DND-41 (cell line): ENCODE data around the gene BRI3BP.

Experiments
- ATAC-seq: fragments of 200-7000 bp; cut with Tn5 transposase; 3 replicates; pipeline ENCODE4 v1.9.1; 2021; ENCODE audit warnings: low read depth; ENCODE audit not compliant: insufficient read depth
- DNase-seq: peaks from one replicate; pipeline ENCODE4 v3.0.0-alpha.2; 2020
- H2AFZ ChIP-seq: 2 replicates; pipeline ENCODE4 v1.6.0; 2012; ENCODE audit warnings: low read depth, low read length
- H3K27ac ChIP-seq: 2 replicates; pipeline ENCODE4 v1.5.1; 2012; ENCODE audit warnings: low read length, inconsistent platforms
- H3K27me3 ChIP-seq: fragments of 200-600 bp; sonication (generic); 2 replicates; pipeline ENCODE4 v1.6.0; 2012; ENCODE audit warnings: low read length, mild to moderate bottlenecking, inconsistent platforms; ENCODE audit not compliant: insufficient read depth, poor library complexity
- H3K36me3 ChIP-seq: 2 replicates; pipeline ENCODE4 v1.5.1; 2012; ENCODE audit warnings: low read length, inconsistent platforms; ENCODE audit not compliant: insufficient read depth
- H3K4me1 ChIP-seq: 2 replicates; pipeline ENCODE4 v1.5.1; 2012; ENCODE audit warnings: mild to moderate bottlenecking, low read length; ENCODE audit not compliant: insufficient read depth
- H3K4me2 ChIP-seq: 2 replicates; pipeline ENCODE4 v1.6.0; 2012; ENCODE audit warnings: mild to moderate bottlenecking, moderate library complexity, low read length, inconsistent platforms; ENCODE audit not compliant: insufficient read depth
- H3K4me3 ChIP-seq, 2 experiments: fragments of 200-600 bp in 1 of 2; shearing (Covaris generic) in 1 of 2; 2 replicates each; pipeline ENCODE4 v1.5.1; 2012 to 2016; ENCODE audit warnings: inconsistent platforms in 2 of 2, low read length in 2 of 2, mild to moderate bottlenecking in 2 of 2, low read depth in 1 of 2, moderate library complexity in 1 of 2
- H3K79me2 ChIP-seq: 2 replicates; pipeline ENCODE4 v1.6.0; 2012; ENCODE audit warnings: low read length, inconsistent platforms; ENCODE audit not compliant: insufficient read depth
- H3K9ac ChIP-seq: 2 replicates; pipeline ENCODE4 v1.6.0; 2012; ENCODE audit warnings: low read depth, mild to moderate bottlenecking, inconsistent platforms, low read length, moderate library complexity
- H3K9me3 ChIP-seq: 2 replicates; pipeline ENCODE4 v1.5.1; 2012; ENCODE audit warnings: low read length, moderate library complexity, mild to moderate bottlenecking, inconsistent platforms; ENCODE audit not compliant: insufficient read depth, severe bottlenecking
- H4K20me1 ChIP-seq: 2 replicates; pipeline ENCODE4 v1.6.0; 2012; ENCODE audit warnings: low read length; ENCODE audit not compliant: insufficient read depth
- CTCF ChIP-seq: IDR thresholded peaks from 2 replicates; pipeline ENCODE4 v1.5.1; 2012; ENCODE audit warnings: borderline replicate concordance, low read length, moderate library complexity, mild to moderate bottlenecking; ENCODE audit not compliant: poor library complexity, severe bottlenecking; ENCODE audit errors: extremely low read depth
- EZH2 ChIP-seq: IDR thresholded peaks from 3 replicates; pipeline ENCODE4 v1.6.1; 2012; ENCODE audit warnings: borderline replicate concordance, low read depth, mild to moderate bottlenecking, moderate library complexity, low read length, inconsistent platforms; ENCODE audit not compliant: severe bottlenecking

The BRI3BP gene

GRCh38 chr12:125050446-125050845, 57.0 kb downstream of the BRI3BP start:
- H3K9ac ChIP-seq = no peak overlapping the region
- H3K27ac ChIP-seq = no peak overlapping the region
- ATAC-seq (no peak), DNase-seq (no peak)
- H3K9me3 ChIP-seq = no peaks in the 10 kb centered on the region
- H3K4me3 ChIP-seq = no peak overlapping the region
- no peaks in the 10 kb centered on the region for H3K36me3 ChIP-seq
- TF ChIP-seq EZH2 = no peak
- TF ChIP-seq CTCF = no peak
- H3K4me2 ChIP-seq = no peak overlapping the region
- no peak overlapping the region for H2AFZ ChIP-seq
- H4K20me1 ChIP-seq = no peaks in the 10 kb centered on the region
- no peaks in the 10 kb centered on the region for H3K27me3 ChIP-seq
- no peaks in the 10 kb centered on the region for H3K79me2 ChIP-seq
- no peaks in the 10 kb centered on the region for H3K4me1 ChIP-seq

GRCh38 chr12:125050868-125051267, 57.4 kb downstream of the BRI3BP start:
- no peaks in the 10 kb centered on the region for H3K9me3 ChIP-seq
- H3K27me3 ChIP-seq = no peaks in the 10 kb centered on the region
- no peaks in the 10 kb centered on the region for H3K79me2 ChIP-seq
- no peaks in the 10 kb centered on the region for H3K4me1 ChIP-seq
- ATAC-seq = no peak
- H3K4me3 ChIP-seq = no peak overlapping the region
- no peak overlapping the region for H3K9ac ChIP-seq
- no peaks in the 10 kb centered on the region for H4K20me1 ChIP-seq
- H3K27ac ChIP-seq = no peak overlapping the region
- no peaks in the 10 kb centered on the region for H3K36me3 ChIP-seq
- no peak for TF ChIP-seq EZH2
- TF ChIP-seq CTCF = no peak
- H2AFZ ChIP-seq = no peak overlapping the region
- no peak overlapping the region for H3K4me2 ChIP-seq
- DNase-seq = no peak

DNA sequence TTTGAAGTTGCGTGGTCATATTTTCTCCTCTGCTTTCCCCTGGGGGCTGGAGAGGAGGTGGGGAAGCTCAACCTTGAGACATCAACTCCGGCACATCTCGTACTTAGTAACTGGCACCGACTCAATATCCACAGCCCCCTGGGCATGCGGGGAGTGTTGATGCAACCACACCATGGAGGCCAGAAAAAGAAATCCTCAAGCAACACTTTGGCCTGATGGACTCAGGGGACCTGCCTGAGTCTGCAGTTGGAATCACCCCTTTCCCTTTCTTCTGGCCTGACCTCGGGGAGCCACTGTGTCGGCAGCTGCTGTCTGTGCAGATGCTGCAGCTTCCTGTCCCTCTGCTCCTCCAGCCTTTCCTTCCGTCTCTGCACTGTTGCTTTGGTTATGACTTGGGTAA, 60.4 kb downstream of the BRI3BP start:
- no peak overlapping the region for H3K9ac ChIP-seq
- no peaks in the 10 kb centered on the region for H3K9me3 ChIP-seq
- no peak for TF ChIP-seq EZH2
- TF ChIP-seq CTCF = no peak

DNA sequence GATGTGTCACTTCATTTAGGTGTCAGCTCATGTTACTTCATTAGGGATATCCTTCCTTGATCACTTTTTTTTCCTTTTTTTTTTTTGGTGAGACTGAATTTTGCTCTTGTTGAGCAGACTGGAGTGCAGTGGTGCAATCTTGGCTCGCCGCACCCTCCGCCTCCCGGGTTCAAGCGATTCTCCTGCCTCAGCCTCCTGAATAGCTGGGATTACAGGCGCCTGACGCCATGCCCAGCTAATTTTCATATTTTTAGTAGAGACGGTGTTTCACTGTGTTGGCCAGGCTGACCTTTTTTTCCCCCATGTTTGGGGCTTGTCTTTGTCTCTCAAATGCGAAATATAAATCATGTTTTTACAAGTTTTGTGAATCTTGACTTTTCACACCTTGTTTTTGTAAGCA, 62.1 kb downstream of the BRI3BP start:
- Histone ChIP-seq H3K4me1 (no peaks in the 10 kb centered on the region), H3K9me3 (no peaks in the 10 kb centered on the region), H3K36me3 (no peaks in the 10 kb centered on the region), H3K4me2 (no peak overlapping the region), H4K20me1 (no peaks in the 10 kb centered on the region), H3K27me3 (no peaks in the 10 kb centered on the region), H2AFZ (no peak overlapping the region), H3K27ac (no peak overlapping the region), H3K79me2 (no peaks in the 10 kb centered on the region), H3K9ac (no peak overlapping the region), H3K4me3 (no peak overlapping the region)
- no peak for TF ChIP-seq CTCF
- no peak for TF ChIP-seq EZH2
- ATAC-seq (no peak), DNase-seq (no peak)

More for the DNA sequence above, 60.4 kb downstream of the BRI3BP start:
- no peaks in the 10 kb centered on the region for H3K36me3 ChIP-seq
- no peaks in the 10 kb centered on the region for H3K4me1 ChIP-seq
- H3K27me3 ChIP-seq = no peaks in the 10 kb centered on the region
- no peak overlapping the region for H3K27ac ChIP-seq
- H4K20me1 ChIP-seq = no peaks in the 10 kb centered on the region
- no peaks in the 10 kb centered on the region for H3K79me2 ChIP-seq
- no peak overlapping the region for H3K4me2 ChIP-seq
- DNase-seq (no peak), ATAC-seq (no peak)
- no peak overlapping the region for H3K4me3 ChIP-seq
- no peak overlapping the region for H2AFZ ChIP-seq
